HEK293 (cell line): ENCODE data around the gene RABIF.
A peak's percentile ranks its signal among the peaks of the same experiment; 100 is the strongest.

Experiments used
- GLI2 ChIP-seq: fragments of 450-650 bp; formaldehyde crosslinking; IDR thresholded peaks from 2 replicates; pipeline ENCODE4; 2017; ENCODE audit warnings: missing biosample characterization, missing genetic modification characterization, low read depth, borderline replicate concordance
- HIC1 ChIP-seq: fragments of 450-650 bp; formaldehyde crosslinking; IDR thresholded peaks from 2 replicates; pipeline ENCODE4 v1.5.1; 2016; ENCODE audit warnings: missing biosample characterization, missing genetic modification characterization
- INSM2 ChIP-seq: fragments of 450-650 bp; formaldehyde crosslinking; IDR thresholded peaks from 2 replicates; pipeline ENCODE4 v1.5.1; 2016; ENCODE audit warnings: missing biosample characterization, missing genetic modification characterization
- KLF16 ChIP-seq: fragments of 450-650 bp; formaldehyde crosslinking; IDR thresholded peaks from 2 replicates; pipeline ENCODE4 v1.5.1; 2017; ENCODE audit warnings: missing biosample characterization, missing genetic modification characterization
- PATZ1 ChIP-seq: fragments of 450-650 bp; formaldehyde crosslinking; IDR thresholded peaks from 2 replicates; pipeline ENCODE4 v1.5.1; 2016; ENCODE audit warnings: missing biosample characterization, missing genetic modification characterization
- PBX3 ChIP-seq: sonication (generic); formaldehyde crosslinking; IDR thresholded peaks from 2 replicates; pipeline ENCODE4 v1.8.1; 2022; ENCODE audit warnings: mild to moderate bottlenecking, moderate library complexity, missing genetic modification reagents
- SCRT1 ChIP-seq: fragments of 450-650 bp; formaldehyde crosslinking; IDR thresholded peaks from 2 replicates; pipeline ENCODE4 v1.5.1; 2016; ENCODE audit warnings: missing biosample characterization, missing genetic modification characterization, borderline replicate concordance
- SP2 ChIP-seq: fragments of 450-650 bp; formaldehyde crosslinking; IDR thresholded peaks from 2 replicates; pipeline ENCODE4 v1.5.1; 2016; ENCODE audit warnings: missing biosample characterization, missing genetic modification characterization
- SP7 ChIP-seq: fragments of 450-650 bp; formaldehyde crosslinking; IDR thresholded peaks from 2 replicates; pipeline ENCODE4 v1.5.1; 2016; ENCODE audit warnings: missing biosample characterization, missing genetic modification characterization
- ZBTB17 ChIP-seq: fragments of 450-650 bp; formaldehyde crosslinking; IDR thresholded peaks from 2 replicates; pipeline ENCODE4 v1.5.1; 2016; ENCODE audit warnings: missing biosample characterization, missing genetic modification characterization
- ZBTB26 ChIP-seq: fragments of 450-650 bp; formaldehyde crosslinking; optimal IDR thresholded peaks from 2 replicates; pipeline ENCODE3; 2016; ENCODE audit warnings: missing biosample characterization, mild to moderate bottlenecking, missing genetic modification characterization
- ZBTB48 ChIP-seq: fragments of 450-650 bp; formaldehyde crosslinking; IDR thresholded peaks from 2 replicates; pipeline ENCODE4 v1.5.1; 2016; ENCODE audit warnings: missing biosample characterization, missing genetic modification characterization
- ZFHX2 ChIP-seq: fragments of 450-650 bp; formaldehyde crosslinking; conservative IDR thresholded peaks from 2 replicates; pipeline ENCODE4 v1.5.1; 2016; ENCODE audit warnings: missing biosample characterization, missing genetic modification characterization
- ZNF140 ChIP-seq: fragments of 450-650 bp; formaldehyde crosslinking; IDR thresholded peaks from 2 replicates; pipeline ENCODE4 v1.5.1; 2016; ENCODE audit warnings: missing biosample characterization, missing genetic modification characterization
- ZNF155 ChIP-seq: fragments of 450-650 bp; formaldehyde crosslinking; IDR thresholded peaks from 2 replicates; pipeline ENCODE4 v1.5.1; 2016; ENCODE audit warnings: missing biosample characterization, missing genetic modification characterization
- ZNF157 ChIP-seq: fragments of 450-650 bp; formaldehyde crosslinking; IDR thresholded peaks from 2 replicates; pipeline ENCODE4 v1.5.1; 2016; ENCODE audit warnings: missing biosample characterization, missing genetic modification characterization
- ZNF169 ChIP-seq: fragments of 450-650 bp; formaldehyde crosslinking; IDR thresholded peaks from 2 replicates; pipeline ENCODE4 v1.5.1; 2016; ENCODE audit warnings: missing biosample characterization, missing genetic modification characterization
- ZNF26 ChIP-seq: fragments of 450-650 bp; formaldehyde crosslinking; IDR thresholded peaks from 2 replicates; pipeline ENCODE4 v1.5.1; 2016; ENCODE audit warnings: missing biosample characterization, missing genetic modification characterization
- ZNF335 ChIP-seq: fragments of 450-650 bp; formaldehyde crosslinking; conservative IDR thresholded peaks from 2 replicates; pipeline ENCODE4 v1.5.1; 2016; ENCODE audit warnings: missing biosample characterization, missing genetic modification characterization
- ZNF366 ChIP-seq: fragments of 450-650 bp; formaldehyde crosslinking; conservative IDR thresholded peaks from 2 replicates; pipeline ENCODE4 v1.5.1; 2016; ENCODE audit warnings: missing biosample characterization, missing genetic modification characterization
- ZNF416 ChIP-seq: fragments of 450-650 bp; formaldehyde crosslinking; IDR thresholded peaks from 2 replicates; pipeline ENCODE4 v1.5.1; 2016; ENCODE audit warnings: missing biosample characterization, missing genetic modification characterization
- ZNF488 ChIP-seq: fragments of 450-650 bp; formaldehyde crosslinking; IDR thresholded peaks from 2 replicates; pipeline ENCODE4 v1.5.1; 2016; ENCODE audit warnings: missing biosample characterization, missing genetic modification characterization
- ZNF544 ChIP-seq: fragments of 450-650 bp; formaldehyde crosslinking; IDR thresholded peaks from 2 replicates; pipeline ENCODE4 v1.5.0; 2017; ENCODE audit warnings: missing biosample characterization, missing genetic modification characterization
- ZNF629 ChIP-seq: fragments of 450-650 bp; formaldehyde crosslinking; IDR thresholded peaks from 2 replicates; pipeline ENCODE4 v1.5.1; 2017; ENCODE audit warnings: missing biosample characterization, missing genetic modification characterization
- ZNF654 ChIP-seq: fragments of 450-650 bp; formaldehyde crosslinking; IDR thresholded peaks from 2 replicates; pipeline ENCODE4 v1.5.1; 2016; ENCODE audit warnings: low read depth, missing biosample characterization, missing genetic modification characterization
- ZNF776 ChIP-seq: fragments of 450-650 bp; formaldehyde crosslinking; IDR thresholded peaks from 2 replicates; pipeline ENCODE4 v1.5.0; 2017; ENCODE audit warnings: missing biosample characterization, missing genetic modification characterization, borderline replicate concordance
- ZSCAN23 ChIP-seq: fragments of 450-650 bp; formaldehyde crosslinking; IDR thresholded peaks from 2 replicates; pipeline ENCODE4 v1.5.1; 2016; ENCODE audit warnings: missing biosample characterization, missing genetic modification characterization
- ZSCAN4 ChIP-seq: fragments of 450-650 bp; formaldehyde crosslinking; IDR thresholded peaks from 2 replicates; pipeline ENCODE4 v1.5.1; 2017; ENCODE audit warnings: missing biosample characterization, missing genetic modification characterization

RABIF gene

GRCh38 chr1:202860744-202861419, 28.1 kb downstream of the RABIF start (continued):
- TF ChIP-seq ZNF169 (tag by site-specific recombination) (no peak), ZNF416 (no peak), ZBTB48 (tag by site-specific recombination) (peak; percentile 73; the same call in 1 of the 2 replicates), KLF16 (tag by site-specific recombination) (peak; percentile 63; the same call in 1 of the 2 replicates), ZNF157 (no peak), SP2 (tag by site-specific recombination) (peak; percentile 45), ZNF629 (tag by site-specific recombination) (no peak), ZSCAN23 (tag by site-specific recombination) (0 out of 2 replicates have a peak, but pooled peaks have one; percentile 40), ZNF366 (no peak), ZNF335 (tag by site-specific recombination) (peak; percentile 83), ZBTB26 (tag by site-specific recombination) (peak; percentile 83), GLI2 (tag by site-specific recombination) (no peak), ZNF488 (tag by site-specific recombination) (no peak), ZNF544 (tag by site-specific recombination) (no peak), INSM2 (tag by site-specific recombination) (no peak), ZSCAN4 (tag by site-specific recombination) (no peak; the same call in 1 of the 2 replicates), ZNF26 (tag by site-specific recombination) (no peak), SP7 (tag by site-specific recombination) (peak; percentile 55), ZNF654 (no peak), ZNF155 (tag by site-specific recombination) (no peak), ZFHX2 (peak; percentile 85), ZNF140 (no peak), PATZ1 (tag by site-specific recombination) (peak; percentile 85), HIC1 (tag by site-specific recombination) (peak; percentile 67; the same call in 1 of the 2 replicates), SCRT1 (0 out of 2 replicates have a peak, but pooled peaks have one; percentile 76), PBX3 (CRISPR knock-in tag) (no peak), ZNF776 (tag by site-specific recombination) (no peak), ZBTB17 (peak; percentile 47)
